ENCODE data around the gene KRT80. TPM values are rescaled to one million over a fixed set of nuclear protein-coding genes. Genes with fewer than 3 reads are reported as not detected.

Gene KRT80
- total RNA-seq, 3 donors from 2014 or later: 2.9 to 9.8 TPM; not detected in 1

GRCh38 chr12:52175371-52176350 lies 16.2 kb downstream of the KRT80 start:
- DNase-seq (ENCODE audit: low spot score in 2 of 2): peak in 1 of 2 donors; percentile 80
- Histone ChIP-seq H3K9me3 (no peaks in the 10 kb centered on the region), H3K4me3 (no peak overlapping the region), H3K4me1 (no peaks in the 10 kb centered on the region), H3K27ac (peak overlapping the region; percentile 71 to 76), H3K27me3 (no peaks in the 10 kb centered on the region), H3K36me3 (no peaks in the 10 kb centered on the region)
- peak in 2 of 3 donors; percentile 37 to 63 for TF ChIP-seq CTCF (IDR thresholded peaks at IDR 0.05)
- TF ChIP-seq POLR2A (IDR thresholded peaks at IDR 0.05): no peak
- TF ChIP-seq POLR2AphosphoS5 (IDR thresholded peaks at IDR 0.05): peak in 1 of 3 donors; percentile 46
- intact Hi-C loops (cut with DNase I; ENCODE audit: low total_unique reads): no loop called here

- intact Hi-C loops (cut with DNase I; ENCODE audit: low total_unique reads): no loop called here
- Histone ChIP-seq H3K9me3 (no peaks in the 10 kb centered on the region), H3K27ac (no peak overlapping the region), H3K4me1 (no peaks in the 10 kb centered on the region), H3K36me3 (no peaks in the 10 kb centered on the region), H3K4me3 (no peak overlapping the region), H3K27me3 (no peaks in the 10 kb centered on the region)
- TF ChIP-seq POLR2AphosphoS5 (IDR thresholded peaks at IDR 0.05): no peak
- no peak for DNase-seq (ENCODE audit: low spot score in 2 of 2)
Measured at GRCh38 chr12:52173526-52173925, 18.3 kb downstream of the KRT80 start.

GRCh38 chr12:52172956-52173355 lies 18.9 kb downstream of the KRT80 start:
- Histone ChIP-seq H3K4me3 (no peak overlapping the region), H3K4me1 (no peaks in the 10 kb centered on the region), H3K36me3 (no peaks in the 10 kb centered on the region), H3K27me3 (no peaks in the 10 kb centered on the region), H3K9me3 (no peaks in the 10 kb centered on the region), H3K27ac (no peak overlapping the region)
- DNase-seq (ENCODE audit: low spot score in 2 of 2): no peak
- TF ChIP-seq POLR2AphosphoS5 (IDR thresholded peaks at IDR 0.05): no peak
- TF ChIP-seq POLR2A (IDR thresholded peaks at IDR 0.05): no peak
- TF ChIP-seq CTCF (IDR thresholded peaks at IDR 0.05): no peak
- intact Hi-C loops (cut with DNase I; ENCODE audit: low total_unique reads): no loop called here

GRCh38 chr12:52171950-52172512 lies 19.8 kb downstream of the KRT80 start:
- intact Hi-C loops (cut with DNase I; ENCODE audit: low total_unique reads): no loop called here
- H3K4me3 ChIP-seq: no peak overlapping the region
- H3K27me3 ChIP-seq: no peaks in the 10 kb centered on the region
- TF ChIP-seq POLR2A (IDR thresholded peaks at IDR 0.05) (no peak), CTCF (IDR thresholded peaks at IDR 0.05) (peak in 1 of 3 donors; percentile 29)
- H3K9me3 ChIP-seq: no peaks in the 10 kb centered on the region
- no peaks in the 10 kb centered on the region for H3K36me3 ChIP-seq
- H3K4me1 ChIP-seq: no peaks in the 10 kb centered on the region
- H3K27ac ChIP-seq: no peak overlapping the region
- DNase-seq (ENCODE audit: low spot score in 2 of 2): no peak

- DNase-seq (ENCODE audit: low spot score in 2 of 2): no peak
- TF ChIP-seq POLR2A (IDR thresholded peaks at IDR 0.05) (no peak), POLR2AphosphoS5 (IDR thresholded peaks at IDR 0.05) (no peak), CTCF (IDR thresholded peaks at IDR 0.05) (no peak)
- H3K27me3 ChIP-seq: no peaks in the 10 kb centered on the region
- no peak overlapping the region for H3K27ac ChIP-seq
- no peaks in the 10 kb centered on the region for H3K9me3 ChIP-seq
- H3K4me1 ChIP-seq: no peaks in the 10 kb centered on the region
- H3K36me3 ChIP-seq: no peaks in the 10 kb centered on the region
- H3K4me3 ChIP-seq: no peak overlapping the region
- intact Hi-C loops (cut with DNase I; ENCODE audit: low total_unique reads): no loop called here
Measured at GRCh38 chr12:52170827-52171226, 21.0 kb downstream of the KRT80 start.
